Kidney tubule cell (primary cell): ENCODE data around the gene KDSR.

Experiments used
- DNase-seq: peaks from one replicate; pipeline ENCODE4 v3.0.0-alpha.2; 2018; ENCODE audit warnings: low spot score

KDSR gene

DNA sequence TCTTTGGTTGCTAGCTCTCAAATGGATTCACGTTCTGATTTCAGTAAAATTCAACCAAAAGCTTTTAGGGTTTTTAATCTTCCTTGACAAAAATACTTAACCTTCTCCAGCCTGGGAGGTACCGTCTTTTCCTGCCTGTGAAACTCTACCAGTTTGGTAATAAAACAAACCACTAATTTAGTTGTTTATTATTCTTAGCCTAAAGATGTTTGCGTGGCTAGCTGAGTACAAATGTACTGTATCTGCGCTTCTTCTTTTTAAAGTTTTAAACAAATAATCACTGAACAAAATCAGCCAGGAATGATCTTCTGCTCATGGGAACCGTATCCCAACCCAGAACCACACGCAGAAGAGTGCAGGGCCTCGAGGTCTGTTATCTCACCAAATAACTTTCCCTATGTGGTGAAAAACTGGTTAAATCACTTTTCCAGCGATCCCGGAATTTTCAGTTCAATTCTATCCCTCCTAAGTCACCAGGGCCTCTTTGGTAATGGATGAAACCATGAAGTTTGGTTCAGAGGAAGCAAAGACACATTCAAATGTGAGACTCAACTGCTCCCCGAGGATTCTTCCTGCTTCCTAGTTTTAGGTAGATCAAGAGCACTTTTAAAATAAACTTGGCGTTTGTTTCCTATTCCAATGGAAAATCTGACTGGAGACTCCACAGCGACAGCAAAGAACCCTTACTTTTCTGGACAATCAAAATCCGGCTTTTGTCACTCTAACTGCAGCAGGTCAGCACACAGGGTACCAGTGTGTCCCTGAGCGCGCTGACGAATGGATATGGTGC, 83.5 kb downstream of the KDSR start:
- DNase-seq: no peak

GRCh38 chr18:63282793-63283192, 84.2 kb downstream of the KDSR start:
- no peak for DNase-seq
